GM11168 (cell line): ENCODE results near the gene SAP130.

Source experiments
- in situ Hi-C: fragments of 300-500 bp; cut with MboI; formaldehyde crosslinking; loops from one replicate; pipeline ENCODE4 v1.12.0; 2022; ENCODE audit warnings: low sequenced_read_pairs; ENCODE audit not compliant: unreplicated experiment

Gene SAP130

DNA sequence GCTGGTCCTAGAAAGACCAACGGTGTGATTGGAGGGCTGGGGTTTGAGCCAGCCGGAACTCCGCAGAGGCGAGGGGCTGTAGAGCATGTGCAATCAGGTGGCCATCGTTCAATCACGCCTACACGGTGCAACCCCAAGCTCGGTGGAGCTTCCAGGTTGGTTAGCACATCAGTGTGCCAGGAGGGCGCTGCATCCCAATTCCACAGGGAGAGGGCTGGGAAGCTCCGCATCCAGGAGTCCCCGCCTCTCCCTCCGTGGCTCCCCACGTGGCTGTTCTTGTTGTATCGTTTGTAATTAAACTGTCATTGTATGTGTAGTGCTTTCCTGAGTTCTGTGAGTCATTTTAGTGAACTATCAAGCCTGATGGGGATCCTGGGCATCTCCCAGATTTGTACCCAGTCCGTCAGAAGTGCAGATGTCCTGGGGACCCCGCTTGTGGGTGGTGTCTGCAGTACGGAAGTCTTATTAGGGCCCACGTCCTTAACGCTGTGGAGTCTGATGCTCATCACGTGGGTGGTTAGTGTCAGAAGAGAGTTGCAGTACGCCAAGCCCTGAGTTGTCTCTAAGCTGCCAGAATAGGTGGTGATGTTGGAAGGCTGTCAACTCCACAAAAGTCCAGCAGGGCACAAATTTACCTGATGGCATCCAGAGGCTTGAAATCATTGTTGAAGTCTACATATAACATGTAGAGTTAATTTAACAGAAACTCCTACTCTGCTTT, 121.5 kb downstream of the SAP130 start:
- in situ Hi-C loops = no loop called here

DNA sequence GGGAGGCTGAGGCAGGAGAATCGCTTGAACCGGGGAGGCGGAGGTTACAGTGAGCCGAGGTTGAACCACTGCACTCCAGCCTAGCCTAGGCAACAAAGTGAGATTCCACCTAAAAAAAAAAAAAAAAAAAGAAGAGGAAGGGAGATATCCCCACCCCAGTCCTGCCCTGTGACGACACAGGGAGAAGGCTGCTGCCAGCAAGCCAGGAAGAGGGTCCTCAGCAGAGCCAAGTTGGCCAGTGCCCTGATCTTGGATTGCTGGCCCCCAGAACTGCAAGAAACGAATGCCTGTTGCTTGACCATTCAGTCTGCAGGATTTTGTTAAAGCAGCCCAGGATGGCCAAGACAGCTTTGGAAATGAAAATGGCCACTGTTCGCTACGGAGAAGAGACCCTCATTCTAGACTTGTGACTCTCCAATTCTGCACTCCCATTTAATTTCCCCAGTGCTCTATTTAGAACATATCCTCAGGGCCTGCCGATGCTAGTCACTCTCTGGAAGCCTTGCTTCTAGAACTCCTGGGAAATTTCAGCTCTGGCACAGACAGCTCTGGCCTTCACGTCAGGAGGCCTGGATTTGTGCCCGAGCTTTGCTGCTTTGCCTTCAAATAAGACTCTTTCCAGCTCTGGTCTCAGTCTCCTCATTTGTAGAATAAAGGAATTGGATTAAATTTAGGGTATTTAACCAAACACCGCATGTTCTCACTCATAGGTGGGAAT, 126.4 kb downstream of the SAP130 start:
- in situ Hi-C loops = no loop called here

DNA sequence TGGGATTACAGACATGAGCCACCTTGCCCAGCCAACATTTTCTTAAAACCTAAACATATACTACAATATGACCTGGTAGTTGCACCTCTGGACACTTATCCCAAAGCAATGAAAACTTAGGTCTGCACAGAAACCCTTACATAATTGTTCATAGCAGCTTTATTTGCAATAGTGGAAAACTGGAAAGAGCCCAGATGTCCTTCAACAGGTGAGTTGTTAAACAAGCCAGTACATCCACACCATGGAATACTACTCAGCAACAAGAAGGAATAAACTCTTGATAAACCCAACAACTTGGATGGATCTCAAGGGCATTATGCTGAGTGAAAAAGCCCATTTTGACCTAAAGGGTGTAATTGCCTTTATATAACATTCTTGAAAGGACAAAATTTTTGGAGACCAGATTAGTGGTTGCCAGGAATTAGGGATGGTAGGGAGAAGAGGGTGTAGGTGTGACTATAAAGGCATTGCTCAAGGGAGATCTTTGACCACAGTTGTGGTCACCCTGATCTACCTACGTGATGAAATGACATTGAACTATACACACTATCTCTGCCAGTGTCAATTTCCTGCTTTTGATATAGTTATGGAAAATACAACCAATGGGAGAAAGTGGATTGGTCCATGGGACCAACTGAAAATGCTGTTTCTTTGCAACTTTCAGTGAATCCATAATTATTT, 130.2 kb downstream of the SAP130 start:
- in situ Hi-C loops = no loop called here

DNA sequence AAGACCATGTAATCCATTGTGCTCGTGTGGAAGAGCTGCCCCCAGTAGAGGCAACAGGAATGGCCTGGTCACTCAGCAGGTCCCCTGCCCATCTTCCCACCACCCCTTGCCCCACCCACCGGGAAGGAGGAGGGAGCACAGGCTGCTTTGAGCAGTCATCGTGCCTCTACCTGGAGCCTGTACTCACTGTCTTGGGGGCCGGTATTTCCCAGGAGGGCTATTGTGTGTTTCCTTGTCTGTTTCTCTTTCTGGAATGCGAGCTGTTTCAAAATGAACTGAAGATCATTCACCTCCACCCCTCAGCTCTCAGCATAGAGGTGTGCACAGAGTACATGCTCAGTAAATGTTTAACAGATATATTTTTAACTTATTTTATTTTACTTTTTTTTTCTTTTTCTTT, 134.4 kb downstream of the SAP130 start:
- in situ Hi-C loops = no loop called here

DNA sequence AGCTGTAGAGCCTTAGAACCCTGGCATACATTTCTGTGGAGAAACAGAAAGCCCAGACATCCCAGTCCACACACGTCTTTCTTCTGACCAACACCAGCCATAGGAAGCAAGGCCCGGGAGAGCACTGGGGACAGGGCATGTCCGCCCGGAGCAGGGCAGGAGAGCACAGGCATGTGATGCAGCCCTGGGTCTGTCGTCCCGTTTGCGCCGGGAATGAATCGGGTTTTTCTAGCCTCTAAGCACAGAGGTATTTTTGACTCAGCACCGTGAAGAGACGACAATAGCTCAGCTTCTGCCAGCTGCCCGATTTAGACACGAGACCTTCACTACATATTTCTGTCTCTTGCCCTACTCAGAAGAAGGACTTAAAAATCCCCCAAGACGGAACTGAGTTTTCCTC, 134.8 kb downstream of the SAP130 start:
- in situ Hi-C loops = no loop called here

DNA sequence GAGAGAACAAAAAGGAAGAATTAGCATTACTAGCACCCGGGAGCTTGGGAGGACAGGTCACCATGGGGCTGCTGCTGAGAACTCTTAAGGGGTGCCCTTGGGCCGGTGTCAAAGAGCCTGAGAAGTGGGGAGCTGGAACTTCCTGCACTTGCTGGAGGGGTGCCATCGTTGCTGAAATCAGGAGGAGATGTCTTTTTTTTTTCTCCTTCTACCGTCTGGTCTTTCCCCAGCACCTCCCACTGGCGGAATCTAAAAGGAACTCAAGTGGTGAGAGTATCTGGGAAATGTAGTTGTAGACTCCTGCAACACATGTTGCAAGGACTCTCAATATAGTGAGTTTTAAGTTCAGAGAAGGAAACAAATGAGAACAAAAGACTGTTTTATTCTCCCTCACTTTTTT, 136.0 kb downstream of the SAP130 start:
- in situ Hi-C loops = no loop called here
